ENCODE results near the gene PTPN14. TPM values are rescaled to one million over a fixed set of nuclear protein-coding genes. Genes with fewer than 3 reads are reported as not detected.

PTPN14 gene
- total RNA-seq, 1 donor = 104 TPM

- no peak for DNase-seq (ENCODE audit: low read depth)
These were observed 87.8 kb downstream of the PTPN14 start for GRCh38 chr1:214463596-214463995.

DNA sequence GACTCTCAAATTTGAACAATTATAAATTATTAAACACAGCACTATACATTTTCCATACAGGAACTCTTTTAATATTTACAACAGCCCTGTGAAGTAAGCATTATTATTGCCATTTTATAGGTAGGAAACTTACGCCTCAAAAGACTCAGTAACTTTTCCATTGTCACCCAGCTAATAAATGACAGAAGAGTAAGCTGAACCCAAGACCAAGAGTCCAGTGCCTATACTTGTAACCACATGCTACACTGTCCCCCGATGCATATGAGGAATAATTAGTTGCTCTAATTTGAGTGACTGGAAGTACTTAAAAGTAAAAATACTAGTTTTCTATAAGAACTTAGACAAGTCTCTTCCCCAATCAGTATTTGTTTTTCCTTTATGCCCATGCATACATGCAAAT lies 88.5 kb downstream of the PTPN14 start:
- no peak overlapping the region for H3K4me3 ChIP-seq (ENCODE audit: low read depth, low read length)
- no peak for DNase-seq (ENCODE audit: low read depth)
- TF ChIP-seq, protein P1, sequence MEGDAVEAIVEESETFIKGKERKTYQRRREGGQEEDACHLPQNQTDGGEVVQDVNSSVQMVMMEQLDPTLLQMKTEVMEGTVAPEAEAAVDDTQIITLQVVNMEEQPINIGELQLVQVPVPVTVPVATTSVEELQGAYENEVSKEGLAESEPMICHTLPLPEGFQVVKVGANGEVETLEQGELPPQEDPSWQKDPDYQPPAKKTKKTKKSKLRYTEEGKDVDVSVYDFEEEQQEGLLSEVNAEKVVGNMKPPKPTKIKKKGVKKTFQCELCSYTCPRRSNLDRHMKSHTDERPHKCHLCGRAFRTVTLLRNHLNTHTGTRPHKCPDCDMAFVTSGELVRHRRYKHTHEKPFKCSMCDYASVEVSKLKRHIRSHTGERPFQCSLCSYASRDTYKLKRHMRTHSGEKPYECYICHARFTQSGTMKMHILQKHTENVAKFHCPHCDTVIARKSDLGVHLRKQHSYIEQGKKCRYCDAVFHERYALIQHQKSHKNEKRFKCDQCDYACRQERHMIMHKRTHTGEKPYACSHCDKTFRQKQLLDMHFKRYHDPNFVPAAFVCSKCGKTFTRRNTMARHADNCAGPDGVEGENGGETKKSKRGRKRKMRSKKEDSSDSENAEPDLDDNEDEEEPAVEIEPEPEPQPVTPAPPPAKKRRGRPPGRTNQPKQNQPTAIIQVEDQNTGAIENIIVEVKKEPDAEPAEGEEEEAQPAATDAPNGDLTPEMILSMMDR (IDR thresholded peaks at IDR 0.05; ENCODE audit: insufficient read depth, low read depth, low read length) = no peak

More at GRCh38 chr1:214463596-214463995, 87.8 kb downstream of the PTPN14 start:
- TF ChIP-seq, protein P1 (IDR thresholded peaks at IDR 0.05; ENCODE audit: insufficient read depth, low read depth, low read length) = no peak
- H3K4me3 ChIP-seq (ENCODE audit: low read depth, low read length) = no peak overlapping the region

- TF ChIP-seq, protein P1 (IDR thresholded peaks at IDR 0.05; ENCODE audit: insufficient read depth, low read depth, low read length) = no peak
- no peak for DNase-seq (ENCODE audit: low read depth)
These were observed 90.1 kb downstream of the PTPN14 start for GRCh38 chr1:214461305-214461704.

DNA sequence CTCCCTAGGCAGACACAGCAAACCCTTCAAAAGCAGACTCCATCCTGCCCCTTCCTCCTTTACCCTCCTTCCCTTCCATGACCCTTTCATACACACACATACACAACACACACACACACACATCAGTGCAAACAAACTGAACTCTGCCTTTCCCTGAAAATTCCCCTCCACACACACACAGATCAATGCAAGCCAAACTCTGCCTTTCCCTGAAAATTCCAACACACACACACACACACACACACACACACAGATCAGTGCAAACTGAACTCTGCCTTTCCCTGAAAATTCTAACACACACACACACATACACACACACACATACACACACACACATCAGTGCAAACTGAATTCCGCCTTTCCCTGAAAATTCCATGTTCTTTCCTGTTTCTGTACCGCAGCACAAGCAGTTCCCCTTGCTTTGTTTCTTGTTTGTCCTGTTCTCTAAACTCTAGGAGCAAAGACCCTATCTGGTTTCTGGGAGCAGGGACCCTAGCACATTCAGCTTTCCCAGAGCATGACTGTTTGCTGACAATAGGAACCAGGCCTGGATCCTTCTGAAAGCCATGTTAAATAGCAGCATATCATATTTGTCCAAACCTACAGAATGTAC lies 91.0 kb downstream of the PTPN14 start:
- no peak overlapping the region for H3K4me3 ChIP-seq (ENCODE audit: low read depth, low read length)
- TF ChIP-seq, protein P1 (IDR thresholded peaks at IDR 0.05; ENCODE audit: insufficient read depth, low read depth, low read length) = no peak
- DNase-seq (ENCODE audit: low read depth) = no peak

More at GRCh38 chr1:214461305-214461704, 90.1 kb downstream of the PTPN14 start:
- no peak overlapping the region for H3K4me3 ChIP-seq (ENCODE audit: low read depth, low read length)

DNA sequence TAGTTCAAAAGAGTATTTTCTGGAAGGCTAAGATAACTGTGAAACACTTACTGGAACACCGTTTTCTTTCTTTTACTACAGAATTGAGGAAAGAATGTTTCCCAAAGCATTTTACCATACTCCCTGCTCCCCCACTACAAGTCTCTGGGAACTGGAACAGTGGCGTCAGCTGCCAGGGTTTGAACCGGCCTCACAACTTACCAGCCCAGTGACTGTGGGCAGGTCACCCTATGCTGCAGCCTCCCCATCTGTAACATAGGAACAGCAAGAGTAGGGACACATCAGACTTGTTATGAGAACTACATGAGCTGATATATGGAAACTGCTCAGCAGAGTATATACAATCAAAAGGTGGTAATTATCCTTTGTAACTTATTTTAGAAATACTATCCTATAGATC lies 91.5 kb downstream of the PTPN14 start:
- TF ChIP-seq, protein P1 (IDR thresholded peaks at IDR 0.05; ENCODE audit: insufficient read depth, low read depth, low read length) = no peak
- no peak for DNase-seq (ENCODE audit: low read depth)
- H3K4me3 ChIP-seq (ENCODE audit: low read depth, low read length) = no peak overlapping the region

- H3K4me3 ChIP-seq (ENCODE audit: low read depth, low read length) = no peak overlapping the region
- DNase-seq (ENCODE audit: low read depth) = no peak
- TF ChIP-seq, protein P1 (IDR thresholded peaks at IDR 0.05; ENCODE audit: insufficient read depth, low read depth, low read length) = no peak
These were observed 92.9 kb downstream of the PTPN14 start for GRCh38 chr1:214458541-214458940.
